ENCODE data around the gene RAP1GAP2. TPM values are rescaled to one million over a fixed set of nuclear protein-coding genes. Genes with fewer than 3 reads are reported as not detected.

The RAP1GAP2 gene
- total and polyA plus RNA-seq, 2 of the 8 experiments (the other 6 are each of a cell fraction or from before 2014, with no cell fraction given) = 24.0 to 63.8 TPM

DNA sequence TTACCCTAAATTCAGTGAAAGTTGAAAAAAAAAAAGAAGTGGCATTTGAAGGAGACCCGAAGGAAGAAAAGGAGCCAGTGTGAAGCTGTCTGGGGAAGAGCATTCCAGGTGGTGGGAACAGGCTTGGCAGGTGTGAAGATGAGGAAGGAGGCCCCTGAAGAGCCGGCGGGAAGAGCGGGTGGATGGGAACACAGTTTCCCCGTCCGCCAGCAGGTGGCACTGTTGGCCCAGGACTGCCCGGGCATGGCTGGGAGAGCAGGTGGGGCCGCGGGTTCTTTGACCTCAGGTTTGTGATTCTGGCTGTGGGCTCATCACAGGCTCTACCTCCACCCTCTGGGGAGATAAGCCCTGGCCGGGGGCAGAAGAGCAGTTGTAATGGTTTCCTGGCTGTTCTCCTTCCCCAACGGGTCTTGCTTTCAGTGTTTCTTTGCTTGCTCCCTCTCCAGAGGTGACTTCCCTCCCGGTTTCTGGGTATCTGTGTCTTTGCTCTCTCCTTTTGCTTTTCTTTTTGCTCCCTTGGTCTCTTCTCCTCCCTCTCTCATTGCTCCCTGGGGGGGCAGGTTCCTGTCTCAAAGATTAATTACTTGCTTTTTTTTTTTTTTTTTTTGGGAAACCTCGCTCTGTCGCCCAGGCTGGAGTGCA lies 32.3 kb downstream of the RAP1GAP2 start:
- DNase-seq (ENCODE audit: low read depth in 1 of 2, low spot score in 2 of 2) = peak; percentile 81 to 99
- no peaks in the 10 kb centered on the region for H3K9me3 ChIP-seq (ENCODE audit: insufficient read depth in 2 of 2, low read depth in 1 of 2, low read length in 1 of 2)
- FAIRE-seq = peak; percentile 88
- TF ChIP-seq CREB1 (IDR thresholded peaks at IDR 0.05) (no peak), TCF12 (IDR thresholded peaks at IDR 0.05; ENCODE audit: low read depth, low read length) (peak; percentile 84), SRF (IDR thresholded peaks at IDR 0.05; ENCODE audit: low read depth, low read length) (no peak), YY1 (IDR thresholded peaks at IDR 0.05; ENCODE audit: low read depth, low read length) (peak; percentile 28; the same call in 1 of the 2 replicates), RAD21 (IDR thresholded peaks at IDR 0.05 in 1 of 2, conservative IDR thresholded peaks at IDR 0.05 in 1 of 2; ENCODE audit: low read depth in 2 of 2, low read length in 2 of 2) (peak; percentile 97 to 98), CHD2 (IDR thresholded peaks at IDR 0.05; ENCODE audit: low read length) (no peak), TAF7 (optimal IDR thresholded peaks at IDR 0.05; ENCODE audit: borderline replicate concordance, low read depth, low read length) (peak; percentile 33)
- TF ChIP-seq, protein P1, sequence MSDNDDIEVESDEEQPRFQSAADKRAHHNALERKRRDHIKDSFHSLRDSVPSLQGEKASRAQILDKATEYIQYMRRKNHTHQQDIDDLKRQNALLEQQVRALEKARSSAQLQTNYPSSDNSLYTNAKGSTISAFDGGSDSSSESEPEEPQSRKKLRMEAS (IDR thresholded peaks at IDR 0.05) = peak; percentile 82
- TF ChIP-seq, protein P2, sequence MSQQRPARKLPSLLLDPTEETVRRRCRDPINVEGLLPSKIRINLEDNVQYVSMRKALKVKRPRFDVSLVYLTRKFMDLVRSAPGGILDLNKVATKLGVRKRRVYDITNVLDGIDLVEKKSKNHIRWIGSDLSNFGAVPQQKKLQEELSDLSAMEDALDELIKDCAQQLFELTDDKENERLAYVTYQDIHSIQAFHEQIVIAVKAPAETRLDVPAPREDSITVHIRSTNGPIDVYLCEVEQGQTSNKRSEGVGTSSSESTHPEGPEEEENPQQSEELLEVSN (IDR thresholded peaks at IDR 0.05) = peak; percentile 87

More for the DNA sequence above, 32.3 kb downstream of the RAP1GAP2 start:
- 0 out of 2 replicates have a peak overlapping the region, but pooled peaks have one; percentile 60 for H2AFZ ChIP-seq (ENCODE audit: low read length)
- H3K18ac ChIP-seq (ENCODE audit: extremely low read depth, low read length) = no peak overlapping the region; the same call in 1 of the 2 replicates
- no peak overlapping the region; the same call in 1 of the 2 replicates for H2BK15ac ChIP-seq (ENCODE audit: low read length)
- no peak overlapping the region; the same call in 1 of the 2 replicates for H4K8ac ChIP-seq (ENCODE audit: extremely low read depth, insufficient read depth, low read length)
- H2BK12ac ChIP-seq (ENCODE audit: low read depth, low read length) = no peak overlapping the region
- H3K14ac ChIP-seq (ENCODE audit: insufficient read length) = no peak overlapping the region
- no peak overlapping the region for H3K56ac ChIP-seq (replicated peaks; ENCODE audit: insufficient read length, low read depth, low read length)
- 17% methylated on average over 11 of the region's 14 CpGs; no CpG with 5 or more reads in 1 of the 2 experiments for WGBS, 2 experiments (ENCODE audit: extremely low coverage in 1 of 2, insufficient coverage in 1 of 2, insufficient read length in 1 of 2, insufficient replicate concordance in 2 of 2, low coverage in 1 of 2, low lambda C conversion rate in 2 of 2, missing lambda C conversion rate in 1 of 2)
- H3K9ac ChIP-seq (replicated peaks in 1 of 4; ENCODE audit: extremely low read depth in 1 of 4, low read depth in 3 of 4, low read length in 3 of 4) = no peak overlapping the region
- no peak overlapping the region for H3K23ac ChIP-seq (ENCODE audit: insufficient read length)
- H3K36me3 ChIP-seq (ENCODE audit: control insufficient read depth in 2 of 4, insufficient read depth in 4 of 4, low read length in 3 of 4) = no peaks in the 10 kb centered on the region
- no peak overlapping the region for H3K4me2 ChIP-seq (ENCODE audit: insufficient read depth in 1 of 2, low read depth in 2 of 2, low read length in 2 of 2)
- no peak overlapping the region for H3K4ac ChIP-seq (replicated peaks; ENCODE audit: insufficient read length, low read depth, low read length)
- H3K27me3 ChIP-seq (replicated peaks in 1 of 4; ENCODE audit: control insufficient read depth in 3 of 4, extremely low read depth in 1 of 4, insufficient read depth in 3 of 4, low read length in 3 of 4) = no peaks in the 10 kb centered on the region
- no peak overlapping the region for H4K5ac ChIP-seq (ENCODE audit: insufficient read length, low read depth, low read length)
- CTCF ChIA-PET (ENCODE audit: partially characterized antibody) = interaction anchor here (0.5 to 5.8 kb wide), 28 partner anchors 9 to 1165 kb away, joined by 3 to 81 read pairs (median 4); no protein-coding TSS in a partner anchor
- H2AK5ac ChIP-seq (ENCODE audit: low read depth, low read length) = no peak overlapping the region
- POLR2A ChIA-PET (ENCODE audit: partially characterized antibody) = interaction anchor here (0.9 kb wide), 1 partner anchor 99 kb away, joined by 4 read pairs; no protein-coding TSS in a partner anchor
- no peak overlapping the region for H3K27ac ChIP-seq (ENCODE audit: low read depth, low read length)
- no peak overlapping the region for H3K4me3 ChIP-seq (ENCODE audit: extremely low read depth in 1 of 4, insufficient read depth in 2 of 4, low read depth in 3 of 4, low read length in 4 of 4)
- H2BK120ac ChIP-seq (replicated peaks; ENCODE audit: low read depth, low read length) = no peak overlapping the region
- H2BK20ac ChIP-seq (ENCODE audit: low read length) = no peak overlapping the region
- peaks cover 0 to 3% (median 1%) of the 10 kb centered on the region in 4 experiments; a peak in 5 of 7 replicates for H3K4me1 ChIP-seq (replicated peaks in 1 of 4; ENCODE audit: control insufficient read depth in 3 of 4, insufficient read depth in 4 of 4, low read length in 3 of 4)
- H4K91ac ChIP-seq (replicated peaks; ENCODE audit: insufficient read length, low read length) = peak overlapping the region; percentile 30
- no peaks in the 10 kb centered on the region for H3K79me2 ChIP-seq (ENCODE audit: control insufficient read depth in 1 of 2, insufficient read depth in 2 of 2, low read length in 2 of 2)
- H4K20me1 ChIP-seq (replicated peaks in 1 of 2; ENCODE audit: control insufficient read depth in 1 of 2, insufficient read depth in 2 of 2, low read length in 2 of 2) = no peaks in the 10 kb centered on the region
- H3K79me1 ChIP-seq (ENCODE audit: low read depth, low read length) = no peaks in the 10 kb centered on the region
- no peak overlapping the region; the same call in 1 of the 2 replicates for H2BK5ac ChIP-seq (ENCODE audit: low read depth, low read length)
- H3K23me2 ChIP-seq (ENCODE audit: low read depth, low read length) = no peaks in the 10 kb centered on the region
